GM12878 (cell line): ENCODE measurements around the gene CELSR1. TPM values are rescaled to one million over a fixed set of nuclear protein-coding genes. Genes with fewer than 3 reads are reported as not detected.

ENCODE experiments used
- ATAC-seq: fragments of 200-7000 bp; cut with Tn5 transposase; 3 replicates; pipeline ENCODE4 v1.9.1; 2020; ENCODE audit warnings: mild to moderate bottlenecking, moderate library complexity
- BruUV-seq: library from RNA; stranded (reverse); fragments of 400-500 nt; replicated peaks from 2 replicates; lab custom pipeline; 2021; lab: Mats Ljungman, UMichigan
- CTCF ChIA-PET: fragments of 300-600 bp; sonication (Branson Sonifier 250); formaldehyde crosslinking; extraction: SDS; loops from one replicate; lab custom pipeline; 2021; ENCODE audit warnings: inconsistent platforms; lab: Yijun Ruan, JAX
- POLR2A ChIA-PET: fragments of 350-600 bp; formaldehyde crosslinking; extraction: SDS; loops from one replicate; lab custom pipeline; 2021; ENCODE audit warnings: inconsistent platforms; lab: Charles Lee
- RAD21 ChIA-PET: fragments of 300-600 bp; sonication (Branson Sonifier 250); formaldehyde crosslinking; loops from one replicate; lab custom pipeline; 2023; ENCODE audit warnings: antibody characterized with exemption; ENCODE audit not compliant: unreplicated experiment; lab: Charles Lee
- SMC1A ChIA-PET: fragments of 300-600 bp; sonication (Branson Sonifier 250); formaldehyde crosslinking; loops from one replicate; lab custom pipeline; 2023; ENCODE audit not compliant: unreplicated experiment, uncharacterized antibody; lab: Charles Lee
- DNase-seq: peaks from one replicate; pipeline ENCODE4 v3.0.0-alpha.2; 2011; ENCODE audit warnings: low read depth, low spot score
- FAIRE-seq: peaks from 3 replicates; lab custom pipeline; 2011; peaks lifted over from hg19 to GRCh38; lab: Jason Lieb, UNC
- H2AFZ ChIP-seq: 2 replicates; pipeline ENCODE4 v1.6.0; 2011; ENCODE audit warnings: low read depth, low read length, control low read depth; ENCODE audit not compliant: control insufficient read depth
- H3K27ac ChIP-seq: 2 replicates; pipeline ENCODE4 v1.5.1; 2011; ENCODE audit warnings: control low read depth; ENCODE audit not compliant: control insufficient read depth, insufficient read depth
- H3K27me3 ChIP-seq, 2 experiments: replicated peaks in 1 of 2; 2 replicates each; pipeline versions ENCODE4 v1.6.0 to v1.6.1; 2011; ENCODE audit warnings: low read length in 1 of 2; ENCODE audit not compliant: control insufficient read depth in 2 of 2, insufficient read depth in 2 of 2
- H3K36me3 ChIP-seq, 2 experiments: 2 replicates each; pipeline ENCODE4 v1.5.1; 2011; ENCODE audit warnings: low read length in 1 of 2; ENCODE audit not compliant: control insufficient read depth in 2 of 2, insufficient read depth in 2 of 2
- H3K4me1 ChIP-seq: 2 replicates; pipeline ENCODE4 v1.6.1; 2011; ENCODE audit warnings: mild to moderate bottlenecking, low read length, moderate library complexity, mixed read lengths; ENCODE audit not compliant: control insufficient read depth, insufficient read depth
- H3K4me2 ChIP-seq: 2 replicates; pipeline ENCODE4 v1.6.0; 2011; ENCODE audit warnings: control low read depth; ENCODE audit not compliant: control insufficient read depth, insufficient read depth
- H3K4me3 ChIP-seq: fragments of 200-600 bp; sonication (generic); 2 replicates; pipeline ENCODE4 v1.5.1; 2016
- H3K79me2 ChIP-seq: 2 replicates; pipeline ENCODE4 v1.6.0; 2011; ENCODE audit warnings: low read length; ENCODE audit not compliant: control insufficient read depth, insufficient read depth
- H3K9ac ChIP-seq: 2 replicates; pipeline ENCODE4 v1.8.0; 2011; ENCODE audit warnings: low read length, control low read depth, mixed read lengths; ENCODE audit not compliant: control insufficient read depth, insufficient read depth
- H3K9me3 ChIP-seq: replicated peaks from 3 replicates; pipeline ENCODE4 v1.5.1; 2011; ENCODE audit warnings: mild to moderate bottlenecking, low read length; ENCODE audit not compliant: control insufficient read depth, insufficient read depth
- H4K20me1 ChIP-seq: 2 replicates; pipeline ENCODE4 v1.6.0; 2011; ENCODE audit not compliant: control insufficient read depth, insufficient read depth
- KDM1A ChIP-seq: fragments of 200-600 bp; sonication (generic); IDR thresholded peaks from 2 replicates; pipeline ENCODE4 v1.6.1; 2016; ENCODE audit warnings: borderline replicate concordance
- TARDBP ChIP-seq: IDR thresholded peaks from 2 replicates; pipeline ENCODE4 v1.6.1; 2016; ENCODE audit warnings: borderline replicate concordance
- WGBS: methylation state at CpG from one replicate; pipeline ENCODE4 v1.1.6; 2016; ENCODE audit warnings: low lambda C conversion rate; ENCODE audit not compliant: insufficient replicate concordance, insufficient coverage; ENCODE audit errors: missing lambda C conversion rate; 5-methylcytosine and 5-hydroxymethylcytosine counted together
- in situ Hi-C: fragments of 300-500 bp; cut with MboI; formaldehyde crosslinking; loops from 9 replicates; pipeline ENCODE4 v1.14.3; 2018; ENCODE audit warnings: mixed read lengths
- intact Hi-C: fragments of 100-400 bp; cut with micrococcal nuclease; formaldehyde crosslinking; loops from one replicate; pipeline ENCODE4 v1.14.2; 2022; ENCODE audit not compliant: unreplicated experiment
- polyA plus RNA-seq, 11 experiments: library from polyadenylated mRNA; depleted of rRNA in 4 of 11; unstranded in 6 of 11; stranded (reverse) in 5 of 11; fragments of >200 nt; fragmentation: Nextera tagmentation in 4 of 11; fragmentation: Illumina TruSeq in 1 of 11; extraction: Ambion mirVana in 4 of 11; extraction: Trizol in 1 of 11; gene quantifications; 1 replicate in 1 of 11; 2 replicates in 10 of 11; pipeline versions ENCODE4 v1.2.1 to v1.2.3, GENCODE V29; 2011 to 2016; ENCODE audit warnings: inconsistent platforms in 2 of 11, missing spikeins in 2 of 11, low read depth in 1 of 11
- total RNA-seq, 4 experiments: library from RNA; depleted of rRNA in 3 of 4; stranded (reverse); fragments of >200 nt in 3 of 4; fragmentation: Illumina TruSeq in 1 of 4; extraction: Trizol in 1 of 4; gene quantifications; 2 replicates each; pipeline versions ENCODE4 v1.2.1 to v1.2.3, GENCODE V29; 2013 to 2021
- TF ChIP-seq, protein P1 (sequence below): IDR thresholded peaks from 2 replicates; pipeline ENCODE4 v1.6.1; 2011; ENCODE audit warnings: borderline replicate concordance, low read depth, mild to moderate bottlenecking, moderate library complexity, low read length; ENCODE audit not compliant: insufficient read depth, poor library complexity, severe bottlenecking
- TF ChIP-seq, protein P2 (sequence below): IDR thresholded peaks from 2 replicates; pipeline ENCODE4 v1.6.1; 2011; ENCODE audit warnings: low read depth, mild to moderate bottlenecking, low read length, moderate library complexity, borderline replicate concordance; ENCODE audit errors: extremely low read depth
- TF ChIP-seq, protein P3 (sequence below): fragments of 450-650 bp; IDR thresholded peaks from 2 replicates; pipeline ENCODE4 v1.6.1; 2017; ENCODE audit warnings: low read depth, mild to moderate bottlenecking, moderate library complexity
- TF ChIP-seq, protein P4 (sequence below): fragments of 450-650 bp; IDR thresholded peaks from 2 replicates; pipeline ENCODE4 v1.6.1; 2017; ENCODE audit warnings: mild to moderate bottlenecking, moderate library complexity
- TF ChIP-seq, protein P5 (sequence below): fragments of 150-350 bp; IDR thresholded peaks from 2 replicates; pipeline ENCODE4 v1.6.1; 2016; ENCODE audit warnings: low read depth, low read length

CELSR1 gene
- total and polyA plus RNA-seq, 10 of the 15 experiments (the other 5 are each of a cell fraction or from before 2014, with no cell fraction given), result 0.05 to 1.7 (median 0.35) TPM; not detected in 2

DNA sequence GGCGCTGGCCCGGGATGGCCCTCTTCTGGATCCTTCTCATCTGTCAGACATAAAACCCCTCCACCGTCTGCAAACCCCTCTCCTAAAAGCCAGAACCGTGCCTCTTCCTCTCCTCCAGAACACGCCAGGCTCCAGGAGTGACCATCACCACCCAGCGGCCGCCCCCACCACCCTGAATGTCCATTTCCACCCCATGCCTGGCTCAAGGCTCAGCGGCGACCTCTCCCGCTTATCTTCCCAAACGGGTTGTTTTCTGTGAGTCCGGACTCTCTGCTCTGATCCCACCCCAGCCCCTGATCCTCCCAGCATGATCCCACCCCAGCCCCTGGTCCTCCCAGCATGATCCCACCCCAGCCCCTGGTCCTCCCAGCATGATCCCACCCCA lies 37.6 kb downstream of the CELSR1 start:
- RAD21 ChIA-PET, result no interaction called here
- ATAC-seq, result no peak
- TF ChIP-seq, protein P1, sequence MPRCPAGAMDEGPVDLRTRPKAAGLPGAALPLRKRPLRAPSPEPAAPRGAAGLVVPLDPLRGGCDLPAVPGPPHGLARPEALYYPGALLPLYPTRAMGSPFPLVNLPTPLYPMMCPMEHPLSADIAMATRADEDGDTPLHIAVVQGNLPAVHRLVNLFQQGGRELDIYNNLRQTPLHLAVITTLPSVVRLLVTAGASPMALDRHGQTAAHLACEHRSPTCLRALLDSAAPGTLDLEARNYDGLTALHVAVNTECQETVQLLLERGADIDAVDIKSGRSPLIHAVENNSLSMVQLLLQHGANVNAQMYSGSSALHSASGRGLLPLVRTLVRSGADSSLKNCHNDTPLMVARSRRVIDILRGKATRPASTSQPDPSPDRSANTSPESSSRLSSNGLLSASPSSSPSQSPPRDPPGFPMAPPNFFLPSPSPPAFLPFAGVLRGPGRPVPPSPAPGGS, result no peak
- TF ChIP-seq, protein P2, sequence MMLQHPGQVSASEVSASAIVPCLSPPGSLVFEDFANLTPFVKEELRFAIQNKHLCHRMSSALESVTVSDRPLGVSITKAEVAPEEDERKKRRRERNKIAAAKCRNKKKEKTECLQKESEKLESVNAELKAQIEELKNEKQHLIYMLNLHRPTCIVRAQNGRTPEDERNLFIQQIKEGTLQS, result no peak
- TF ChIP-seq KDM1A (no peak), TARDBP (no peak)
- TF ChIP-seq, protein P3, sequence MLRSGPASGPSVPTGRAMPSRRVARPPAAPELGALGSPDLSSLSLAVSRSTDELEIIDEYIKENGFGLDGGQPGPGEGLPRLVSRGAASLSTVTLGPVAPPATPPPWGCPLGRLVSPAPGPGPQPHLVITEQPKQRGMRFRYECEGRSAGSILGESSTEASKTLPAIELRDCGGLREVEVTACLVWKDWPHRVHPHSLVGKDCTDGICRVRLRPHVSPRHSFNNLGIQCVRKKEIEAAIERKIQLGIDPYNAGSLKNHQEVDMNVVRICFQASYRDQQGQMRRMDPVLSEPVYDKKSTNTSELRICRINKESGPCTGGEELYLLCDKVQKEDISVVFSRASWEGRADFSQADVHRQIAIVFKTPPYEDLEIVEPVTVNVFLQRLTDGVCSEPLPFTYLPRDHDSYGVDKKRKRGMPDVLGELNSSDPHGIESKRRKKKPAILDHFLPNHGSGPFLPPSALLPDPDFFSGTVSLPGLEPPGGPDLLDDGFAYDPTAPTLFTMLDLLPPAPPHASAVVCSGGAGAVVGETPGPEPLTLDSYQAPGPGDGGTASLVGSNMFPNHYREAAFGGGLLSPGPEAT, result no peak
- TF ChIP-seq, protein P4, sequence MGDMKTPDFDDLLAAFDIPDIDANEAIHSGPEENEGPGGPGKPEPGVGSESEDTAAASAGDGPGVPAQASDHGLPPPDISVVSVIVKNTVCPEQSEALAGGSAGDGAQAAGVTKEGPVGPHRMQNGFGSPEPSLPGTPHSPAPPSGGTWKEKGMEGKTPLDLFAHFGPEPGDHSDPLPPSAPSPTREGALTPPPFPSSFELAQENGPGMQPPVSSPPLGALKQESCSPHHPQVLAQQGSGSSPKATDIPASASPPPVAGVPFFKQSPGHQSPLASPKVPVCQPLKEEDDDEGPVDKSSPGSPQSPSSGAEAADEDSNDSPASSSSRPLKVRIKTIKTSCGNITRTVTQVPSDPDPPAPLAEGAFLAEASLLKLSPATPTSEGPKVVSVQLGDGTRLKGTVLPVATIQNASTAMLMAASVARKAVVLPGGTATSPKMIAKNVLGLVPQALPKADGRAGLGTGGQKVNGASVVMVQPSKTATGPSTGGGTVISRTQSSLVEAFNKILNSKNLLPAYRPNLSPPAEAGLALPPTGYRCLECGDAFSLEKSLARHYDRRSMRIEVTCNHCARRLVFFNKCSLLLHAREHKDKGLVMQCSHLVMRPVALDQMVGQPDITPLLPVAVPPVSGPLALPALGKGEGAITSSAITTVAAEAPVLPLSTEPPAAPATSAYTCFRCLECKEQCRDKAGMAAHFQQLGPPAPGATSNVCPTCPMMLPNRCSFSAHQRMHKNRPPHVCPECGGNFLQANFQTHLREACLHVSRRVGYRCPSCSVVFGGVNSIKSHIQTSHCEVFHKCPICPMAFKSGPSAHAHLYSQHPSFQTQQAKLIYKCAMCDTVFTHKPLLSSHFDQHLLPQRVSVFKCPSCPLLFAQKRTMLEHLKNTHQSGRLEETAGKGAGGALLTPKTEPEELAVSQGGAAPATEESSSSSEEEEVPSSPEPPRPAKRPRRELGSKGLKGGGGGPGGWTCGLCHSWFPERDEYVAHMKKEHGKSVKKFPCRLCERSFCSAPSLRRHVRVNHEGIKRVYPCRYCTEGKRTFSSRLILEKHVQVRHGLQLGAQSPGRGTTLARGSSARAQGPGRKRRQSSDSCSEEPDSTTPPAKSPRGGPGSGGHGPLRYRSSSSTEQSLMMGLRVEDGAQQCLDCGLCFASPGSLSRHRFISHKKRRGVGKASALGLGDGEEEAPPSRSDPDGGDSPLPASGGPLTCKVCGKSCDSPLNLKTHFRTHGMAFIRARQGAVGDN, result no peak
- TF ChIP-seq, protein P5, sequence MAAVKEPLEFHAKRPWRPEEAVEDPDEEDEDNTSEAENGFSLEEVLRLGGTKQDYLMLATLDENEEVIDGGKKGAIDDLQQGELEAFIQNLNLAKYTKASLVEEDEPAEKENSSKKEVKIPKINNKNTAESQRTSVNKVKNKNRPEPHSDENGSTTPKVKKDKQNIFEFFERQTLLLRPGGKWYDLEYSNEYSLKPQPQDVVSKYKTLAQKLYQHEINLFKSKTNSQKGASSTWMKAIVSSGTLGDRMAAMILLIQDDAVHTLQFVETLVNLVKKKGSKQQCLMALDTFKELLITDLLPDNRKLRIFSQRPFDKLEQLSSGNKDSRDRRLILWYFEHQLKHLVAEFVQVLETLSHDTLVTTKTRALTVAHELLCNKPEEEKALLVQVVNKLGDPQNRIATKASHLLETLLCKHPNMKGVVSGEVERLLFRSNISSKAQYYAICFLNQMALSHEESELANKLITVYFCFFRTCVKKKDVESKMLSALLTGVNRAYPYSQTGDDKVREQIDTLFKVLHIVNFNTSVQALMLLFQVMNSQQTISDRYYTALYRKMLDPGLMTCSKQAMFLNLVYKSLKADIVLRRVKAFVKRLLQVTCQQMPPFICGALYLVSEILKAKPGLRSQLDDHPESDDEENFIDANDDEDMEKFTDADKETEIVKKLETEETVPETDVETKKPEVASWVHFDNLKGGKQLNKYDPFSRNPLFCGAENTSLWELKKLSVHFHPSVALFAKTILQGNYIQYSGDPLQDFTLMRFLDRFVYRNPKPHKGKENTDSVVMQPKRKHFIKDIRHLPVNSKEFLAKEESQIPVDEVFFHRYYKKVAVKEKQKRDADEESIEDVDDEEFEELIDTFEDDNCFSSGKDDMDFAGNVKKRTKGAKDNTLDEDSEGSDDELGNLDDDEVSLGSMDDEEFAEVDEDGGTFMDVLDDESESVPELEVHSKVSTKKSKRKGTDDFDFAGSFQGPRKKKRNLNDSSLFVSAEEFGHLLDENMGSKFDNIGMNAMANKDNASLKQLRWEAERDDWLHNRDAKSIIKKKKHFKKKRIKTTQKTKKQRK, result no peak

More for the DNA sequence above, 37.6 kb downstream of the CELSR1 start:
- H2AFZ ChIP-seq, result no peak overlapping the region
- no peak overlapping the region for H3K27ac ChIP-seq
- H3K4me3 ChIP-seq, result no peak overlapping the region
- no peak overlapping the region for H3K4me2 ChIP-seq
- H4K20me1 ChIP-seq, result no peaks in the 10 kb centered on the region
- POLR2A ChIA-PET, result no interaction called here
- H3K9me3 ChIP-seq, result no peaks in the 10 kb centered on the region
- CTCF ChIA-PET, result interaction anchor here (1.0 kb wide), 1 partner anchor 42 kb away, joined by 4 read pairs; no protein-coding TSS in a partner anchor
- H3K27me3 ChIP-seq, result peaks cover 0 to 9% of the 10 kb centered on the region in 2 experiments; a peak in 1 of 4 replicates
- no peak overlapping the region for H3K9ac ChIP-seq
- H3K79me2 ChIP-seq, result no peaks in the 10 kb centered on the region
- no peaks in the 10 kb centered on the region for H3K36me3 ChIP-seq
- in situ Hi-C loops, result no loop called here
- 22% methylated on average over 12 of the region's 12 CpGs for WGBS
- H3K4me1 ChIP-seq, result peaks cover 3% of the 10 kb centered on the region; the same call in 1 of the 2 replicates
- no TSS peak for BruUV-seq
- DNase-seq (no peak), FAIRE-seq (no peak)
- intact Hi-C loops, result no loop called here
- SMC1A ChIA-PET, result no interaction called here
